ENCODE results near the gene KLHL22. TPM values are rescaled to one million over a fixed set of nuclear protein-coding genes. Genes with fewer than 3 reads are reported as not detected.

The KLHL22 gene
- total and polyA plus RNA-seq, 2 of the 8 experiments (the other 6 are each of a cell fraction or from before 2014, with no cell fraction given): 9.4 to 16.2 TPM

GRCh38 chr22:20526305-20526627, 30.7 kb upstream of the KLHL22 start:
- Histone ChIP-seq H3K14ac (ENCODE audit: insufficient read length) (no peak overlapping the region), H3K4me3 (ENCODE audit: extremely low read depth in 1 of 4, insufficient read depth in 2 of 4, low read depth in 3 of 4, low read length in 4 of 4) (no peak overlapping the region), H3K23ac (ENCODE audit: insufficient read length) (no peak overlapping the region), H3K79me1 (ENCODE audit: low read depth, low read length) (peaks cover 28% of the 10 kb centered on the region), H2BK5ac (ENCODE audit: low read depth, low read length) (no peak overlapping the region), H2AFZ (ENCODE audit: low read length) (no peak overlapping the region), H4K5ac (ENCODE audit: insufficient read length, low read depth, low read length) (no peak overlapping the region), H3K4me1 (replicated peaks in 1 of 4; ENCODE audit: control insufficient read depth in 3 of 4, insufficient read depth in 4 of 4, low read length in 3 of 4) (peaks cover 0 to 13% (median 9%) of the 10 kb centered on the region in 4 experiments; a peak in 5 of 7 replicates), H3K27ac (ENCODE audit: low read depth, low read length) (no peak overlapping the region), H3K4ac (replicated peaks; ENCODE audit: insufficient read length, low read depth, low read length) (no peak overlapping the region), H3K9me3 (ENCODE audit: insufficient read depth in 2 of 2, low read depth in 1 of 2, low read length in 1 of 2) (peaks cover 0 to 3% of the 10 kb centered on the region in 2 experiments; a peak in 1 of 4 replicates), H3K18ac (ENCODE audit: extremely low read depth, low read length) (no peak overlapping the region), H2AK5ac (ENCODE audit: low read depth, low read length) (no peak overlapping the region), H2BK12ac (ENCODE audit: low read depth, low read length) (no peak overlapping the region), H3K79me2 (ENCODE audit: control insufficient read depth in 1 of 2, insufficient read depth in 2 of 2, low read length in 2 of 2) (peaks cover 8 to 52% of the 10 kb centered on the region in 2 experiments), H2BK120ac (replicated peaks; ENCODE audit: low read depth, low read length) (no peak overlapping the region), H3K36me3 (ENCODE audit: control insufficient read depth in 2 of 4, insufficient read depth in 4 of 4, low read length in 3 of 4) (peaks cover 0 to 7% (median 5%) of the 10 kb centered on the region in 4 experiments; a peak in 4 of 8 replicates), H2BK15ac (ENCODE audit: low read length) (no peak overlapping the region), H3K56ac (replicated peaks; ENCODE audit: insufficient read length, low read depth, low read length) (no peak overlapping the region), H3K23me2 (ENCODE audit: low read depth, low read length) (peaks cover 1% of the 10 kb centered on the region; the same call in 1 of the 2 replicates), H2BK20ac (ENCODE audit: low read length) (no peak overlapping the region), H4K20me1 (replicated peaks in 1 of 2; ENCODE audit: control insufficient read depth in 1 of 2, insufficient read depth in 2 of 2, low read length in 2 of 2) (peaks cover 10 to 12% of the 10 kb centered on the region in 2 experiments), H3K27me3 (replicated peaks in 1 of 4; ENCODE audit: control insufficient read depth in 3 of 4, extremely low read depth in 1 of 4, insufficient read depth in 3 of 4, low read length in 3 of 4) (no peaks in the 10 kb centered on the region), H4K91ac (replicated peaks; ENCODE audit: insufficient read length, low read length) (no peak overlapping the region), H3K9ac (replicated peaks in 1 of 4; ENCODE audit: extremely low read depth in 1 of 4, low read depth in 3 of 4, low read length in 3 of 4) (no peak overlapping the region), H4K8ac (ENCODE audit: extremely low read depth, insufficient read depth, low read length) (no peak overlapping the region), H3K4me2 (ENCODE audit: insufficient read depth in 1 of 2, low read depth in 2 of 2, low read length in 2 of 2) (no peak overlapping the region)
- FAIRE-seq (no peak), DNase-seq (ENCODE audit: low read depth in 1 of 2, low spot score in 2 of 2) (no peak)
- ChIA-PET CTCF (ENCODE audit: partially characterized antibody) (interaction anchor here (1.0 to 3.1 kb wide), 6 partner anchors 14 to 278 kb away, joined by 3 to 9 read pairs (median 4); no protein-coding TSS in a partner anchor), POLR2A (ENCODE audit: partially characterized antibody) (interaction anchor here (1.9 kb wide), 1 partner anchor 19 kb away, joined by 4 read pairs; the partner anchor contains the start of gene MED15)
- TF ChIP-seq RAD21 (IDR thresholded peaks at IDR 0.05 in 1 of 2, conservative IDR thresholded peaks at IDR 0.05 in 1 of 2; ENCODE audit: low read depth in 2 of 2, low read length in 2 of 2) (no peak), TAF7 (optimal IDR thresholded peaks at IDR 0.05; ENCODE audit: borderline replicate concordance, low read depth, low read length) (no peak)
- 86% methylated on average over 4 of the region's 4 CpGs; no CpG with 5 or more reads in 1 of the 2 experiments for WGBS, 2 experiments (ENCODE audit: extremely low coverage in 1 of 2, insufficient coverage in 1 of 2, insufficient read length in 1 of 2, insufficient replicate concordance in 2 of 2, low coverage in 1 of 2, low lambda C conversion rate in 2 of 2, missing lambda C conversion rate in 1 of 2)

All from H1 (cell line).